Activated CD8-positive, alpha-beta T cell treated with anti-CD3 and anti-CD28 coated beads for 36 hours (primary cell): ENCODE results near the gene SLC35B2. TPM values are rescaled to one million over a fixed set of nuclear protein-coding genes. Genes with fewer than 3 reads are reported as not detected.

Experiments
- ATAC-seq: fragments of 200-7000 bp; cut with Tn5 transposase; one replicate; pipeline ENCODE4 v1.10.0; 2021; ENCODE audit warnings: mild to moderate bottlenecking, moderate library complexity
- CTCF ChIA-PET: fragments of 350-600 bp; sonication (Branson Sonifier 250); formaldehyde crosslinking; loops from one replicate; lab custom pipeline; 2021; ENCODE audit warnings: antibody characterized with exemption; lab: Charles Lee
- POLR2A ChIA-PET: fragments of 350-600 bp; sonication (Branson Sonifier 250); formaldehyde crosslinking; loops from one replicate; lab custom pipeline; 2021; ENCODE audit warnings: antibody characterized with exemption; lab: Charles Lee
- DNase-seq: peaks from one replicate; pipeline ENCODE4 v3.0.0-alpha.2; 2020
- H3K27ac Mint-ChIP-seq: one replicate; pipeline ENCODE4 v1.8.0; 2021; ENCODE audit warnings: mild to moderate bottlenecking, mixed read lengths
- H3K27me3 Mint-ChIP-seq: one replicate; pipeline ENCODE4 v1.8.0; 2021; ENCODE audit warnings: mixed read lengths
- H3K36me3 Mint-ChIP-seq: one replicate; pipeline ENCODE4 v1.8.0; 2021; ENCODE audit warnings: low read depth, mixed read lengths
- H3K4me1 Mint-ChIP-seq: one replicate; pipeline ENCODE4 v1.8.0; 2021; ENCODE audit warnings: low read depth, mixed read lengths
- H3K4me3 Mint-ChIP-seq: one replicate; pipeline ENCODE4 v1.8.0; 2021; ENCODE audit warnings: mild to moderate bottlenecking, moderate library complexity, mixed read lengths
- H3K9me3 Mint-ChIP-seq: one replicate; pipeline ENCODE4 v1.8.0; 2021; ENCODE audit warnings: mixed read lengths
- intact Hi-C: fragments of 100-400 bp; cut with micrococcal nuclease; formaldehyde crosslinking; loops from one replicate; pipeline ENCODE4 v1.10.0; 2022
- total RNA-seq, 2 experiments: library from RNA; stranded (reverse); gene quantifications; one replicate each; pipeline ENCODE4 v1.2.3, GENCODE V29; 2021
- TF ChIP-seq, protein P1 (sequence below): fragments of 200-600 bp; IDR thresholded peaks from one replicate; pipeline ENCODE4 v1.8.0; 2022; ENCODE audit warnings: antibody characterized with exemption, mild to moderate bottlenecking

The SLC35B2 gene
- total RNA-seq, 2 experiments from 2014 or later, result 15.4 to 16.7 TPM

DNA sequence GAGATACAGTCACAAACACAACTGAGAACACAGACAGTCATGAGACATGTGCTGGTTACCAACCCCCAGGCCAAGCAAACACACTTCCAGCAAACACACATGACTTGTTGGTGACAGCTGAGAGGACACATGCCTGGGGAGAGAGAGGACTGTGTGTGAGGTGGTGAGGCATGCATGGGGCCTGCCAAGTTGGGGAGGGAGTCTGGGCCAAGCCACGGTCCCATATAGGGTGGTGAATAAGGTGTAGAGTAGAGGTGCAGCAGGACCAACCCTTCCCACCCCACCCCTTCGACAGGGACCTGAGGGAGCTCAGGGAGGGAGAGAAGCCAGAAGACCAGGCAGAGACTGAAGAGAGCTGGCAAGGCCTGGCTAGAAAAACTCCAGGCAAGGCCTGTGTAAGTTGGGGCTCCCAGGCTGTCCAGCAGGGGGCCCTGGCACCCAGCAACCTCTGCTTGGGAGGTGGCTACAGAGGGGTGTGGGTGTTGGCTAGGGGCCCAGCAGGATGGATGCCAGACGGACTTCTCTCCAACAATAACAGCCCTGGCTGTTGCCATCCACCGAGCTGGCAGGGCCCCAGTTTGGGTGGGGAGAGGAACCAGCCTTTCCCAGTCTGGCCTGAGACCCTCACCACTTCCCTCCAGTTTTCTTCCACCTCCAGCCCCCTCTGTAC lies 35.9 kb downstream of the SLC35B2 start:
- ATAC-seq, result peak; percentile 69
- peaks cover 16% of the 10 kb centered on the region for H3K36me3 Mint-ChIP-seq
- TF ChIP-seq, protein P1, sequence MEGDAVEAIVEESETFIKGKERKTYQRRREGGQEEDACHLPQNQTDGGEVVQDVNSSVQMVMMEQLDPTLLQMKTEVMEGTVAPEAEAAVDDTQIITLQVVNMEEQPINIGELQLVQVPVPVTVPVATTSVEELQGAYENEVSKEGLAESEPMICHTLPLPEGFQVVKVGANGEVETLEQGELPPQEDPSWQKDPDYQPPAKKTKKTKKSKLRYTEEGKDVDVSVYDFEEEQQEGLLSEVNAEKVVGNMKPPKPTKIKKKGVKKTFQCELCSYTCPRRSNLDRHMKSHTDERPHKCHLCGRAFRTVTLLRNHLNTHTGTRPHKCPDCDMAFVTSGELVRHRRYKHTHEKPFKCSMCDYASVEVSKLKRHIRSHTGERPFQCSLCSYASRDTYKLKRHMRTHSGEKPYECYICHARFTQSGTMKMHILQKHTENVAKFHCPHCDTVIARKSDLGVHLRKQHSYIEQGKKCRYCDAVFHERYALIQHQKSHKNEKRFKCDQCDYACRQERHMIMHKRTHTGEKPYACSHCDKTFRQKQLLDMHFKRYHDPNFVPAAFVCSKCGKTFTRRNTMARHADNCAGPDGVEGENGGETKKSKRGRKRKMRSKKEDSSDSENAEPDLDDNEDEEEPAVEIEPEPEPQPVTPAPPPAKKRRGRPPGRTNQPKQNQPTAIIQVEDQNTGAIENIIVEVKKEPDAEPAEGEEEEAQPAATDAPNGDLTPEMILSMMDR, result peak; percentile 81
- peak; percentile 87 for DNase-seq
- H3K27me3 Mint-ChIP-seq, result peaks cover 6% of the 10 kb centered on the region
- peaks cover 52% of the 10 kb centered on the region for H3K4me1 Mint-ChIP-seq
- POLR2A ChIA-PET, result interaction anchor here (0.9 to 7.7 kb wide), 3 partner anchors 15 to 452 kb away, joined by 3 to 131 read pairs (median 54); partner anchors contain the start of genes HSP90AB1 and VEGFA
- no peak overlapping the region for H3K27ac Mint-ChIP-seq
- CTCF ChIA-PET, result interaction anchor here (0.6 to 7.1 kb wide), 16 partner anchors 9 to 55 kb away, joined by 3 to 52 read pairs (median 4); partner anchors contain the start of gene SLC35B2
- no peaks in the 10 kb centered on the region for H3K9me3 Mint-ChIP-seq
- no peak overlapping the region for H3K4me3 Mint-ChIP-seq
- intact Hi-C loops, result no loop called here

DNA sequence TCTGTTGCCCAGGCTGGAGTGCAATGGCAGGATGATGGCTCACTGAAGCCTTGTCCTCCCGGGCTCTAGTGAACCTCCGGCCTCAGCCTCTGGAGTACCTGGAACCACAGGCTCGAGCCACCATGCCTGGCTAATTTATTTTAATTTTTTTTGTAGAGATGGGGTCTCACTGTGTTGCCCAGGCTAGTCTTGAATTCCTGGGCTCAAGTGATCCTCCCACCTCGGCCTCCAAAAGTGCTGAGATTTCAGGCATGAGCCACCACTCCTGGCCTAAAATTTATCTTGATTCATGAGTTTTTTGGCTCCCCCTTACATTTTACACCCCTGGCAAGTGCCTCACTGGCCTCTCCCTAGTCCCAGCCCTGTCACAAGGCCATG lies 36.4 kb downstream of the SLC35B2 start:
- CTCF ChIA-PET, result interaction anchor here (0.7 to 7.1 kb wide), 15 partner anchors 8 to 55 kb away, joined by 3 to 52 read pairs (median 5); partner anchors contain the start of gene SLC35B2
- TF ChIP-seq, protein P1, result no peak
- DNase-seq (no peak), ATAC-seq (no peak)
- H3K27me3 Mint-ChIP-seq, result peaks cover 6% of the 10 kb centered on the region
- H3K4me1 Mint-ChIP-seq, result peaks cover 48% of the 10 kb centered on the region
- no peak overlapping the region for H3K4me3 Mint-ChIP-seq
- intact Hi-C loops, result no loop called here
- POLR2A ChIA-PET, result interaction anchor here (0.9 to 7.7 kb wide), 3 partner anchors 15 to 451 kb away, joined by 3 to 131 read pairs (median 54); partner anchors contain the start of genes HSP90AB1 and VEGFA
- no peaks in the 10 kb centered on the region for H3K9me3 Mint-ChIP-seq
- no peak overlapping the region for H3K27ac Mint-ChIP-seq
- H3K36me3 Mint-ChIP-seq, result peaks cover 13% of the 10 kb centered on the region

DNA sequence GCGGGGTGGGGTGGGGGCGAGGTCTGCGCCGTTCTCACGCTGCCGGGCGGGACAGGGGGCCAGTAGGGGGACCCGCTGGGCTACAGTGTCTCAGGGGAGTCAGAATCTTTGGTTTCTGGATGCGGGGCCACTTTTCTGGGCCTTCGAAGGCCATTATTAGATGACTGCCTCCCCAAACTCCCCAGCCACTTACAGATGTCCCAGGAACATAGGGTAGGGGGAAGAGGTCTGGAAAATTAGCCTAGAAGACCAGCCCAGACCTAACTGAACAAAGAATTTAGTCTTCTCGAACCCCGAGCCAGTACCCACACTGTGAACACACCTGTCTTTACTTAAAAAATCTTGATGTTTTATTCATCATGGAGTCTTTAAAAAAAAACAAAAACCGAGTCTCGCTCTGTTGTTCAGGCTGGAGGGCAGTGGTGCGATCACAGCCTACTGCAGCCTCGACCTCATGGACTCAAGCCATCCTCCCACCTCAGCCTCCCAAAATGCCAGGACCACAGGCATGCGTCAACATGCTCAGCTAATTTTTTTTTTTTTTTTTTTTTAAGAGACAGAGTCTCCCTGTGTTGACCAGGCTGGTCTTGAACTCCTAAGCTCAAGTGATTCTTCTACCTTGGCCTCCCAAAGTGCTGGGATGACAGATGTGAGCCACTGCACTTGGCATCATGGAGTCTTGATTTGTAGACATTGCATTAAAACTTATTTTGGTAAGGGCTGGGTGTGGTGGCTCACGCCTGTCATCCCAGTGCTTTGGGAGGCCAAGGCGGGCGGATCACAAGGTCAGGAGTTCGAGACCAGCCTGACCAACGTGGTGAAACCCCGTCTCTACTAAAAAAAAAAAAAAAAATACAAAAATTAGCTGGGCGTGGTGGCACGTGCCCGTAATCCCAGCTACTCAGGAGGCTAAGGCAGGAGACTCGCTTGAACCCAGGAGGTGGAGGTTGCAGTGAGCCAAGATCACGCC lies 37.2 kb downstream of the SLC35B2 start:
- Mint-ChIP-seq H3K9me3 (no peaks in the 10 kb centered on the region), H3K27ac (no peak overlapping the region), H3K36me3 (peaks cover 7% of the 10 kb centered on the region), H3K4me3 (peak overlapping the region; percentile 54), H3K4me1 (peaks cover 42% of the 10 kb centered on the region), H3K27me3 (peaks cover 6% of the 10 kb centered on the region)
- ATAC-seq (no peak), DNase-seq (no peak)
- TF ChIP-seq, protein P1, result no peak
- ChIA-PET CTCF (interaction anchor here (1.3 to 1.7 kb wide), 2 partner anchors 18 to 37 kb away, joined by 4 to 7 read pairs; partner anchors contain the start of gene SLC35B2), POLR2A (interaction anchor here (0.7 to 6.5 kb wide), 3 partner anchors 16 to 27 kb away, joined by 4 to 54 read pairs (median 7); partner anchors contain the start of gene HSP90AB1)
- intact Hi-C loops, result no loop called here

DNA sequence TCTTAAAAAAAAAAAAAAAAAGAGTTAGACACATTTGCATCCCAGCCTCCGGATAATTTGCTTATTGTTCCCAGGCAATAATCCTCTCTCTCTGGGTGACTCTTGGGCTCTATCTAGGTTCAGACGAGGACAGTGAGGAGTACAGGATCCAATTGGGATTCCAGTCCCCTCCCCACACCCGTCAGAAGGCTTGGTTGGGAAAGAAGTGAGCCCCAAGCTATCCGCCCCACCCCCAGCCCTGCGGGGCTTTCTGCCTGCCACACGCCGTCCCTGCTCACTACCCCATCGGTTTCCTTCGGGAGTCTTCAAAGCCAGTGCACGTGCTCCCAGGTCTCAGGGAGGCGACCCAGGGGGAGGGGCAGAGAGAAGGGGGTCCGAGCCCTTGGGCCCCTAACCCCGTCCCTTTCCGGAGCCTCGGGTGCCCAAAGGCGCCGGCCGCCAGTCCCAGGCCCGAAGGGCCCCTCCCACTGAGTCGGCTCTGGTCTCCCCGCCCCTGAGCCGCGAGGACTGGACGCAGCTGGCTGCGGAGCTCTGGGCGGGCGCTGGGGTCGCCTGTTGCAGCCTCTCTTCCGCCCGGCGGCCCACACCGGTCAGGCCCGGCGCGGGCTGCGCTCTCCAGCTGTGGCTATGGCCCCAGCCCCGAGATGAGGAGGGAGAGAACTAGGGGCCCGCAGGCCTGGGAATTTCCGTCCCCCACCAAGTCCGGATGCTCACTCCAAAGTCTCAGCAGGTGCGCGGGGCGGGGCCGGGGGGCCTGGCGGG lies 38.1 kb downstream of the SLC35B2 start:
- ATAC-seq, result no peak
- DNase-seq, result peak; percentile 42

More for the DNA sequence above, 38.1 kb downstream of the SLC35B2 start:
- no peaks in the 10 kb centered on the region for H3K9me3 Mint-ChIP-seq
- ChIA-PET CTCF (interaction anchor here (1.3 kb wide), 1 partner anchor 18 kb away, joined by 4 read pairs; no protein-coding TSS in a partner anchor), POLR2A (interaction anchor here (0.9 kb wide), 1 partner anchor 18 kb away, joined by 4 read pairs; no protein-coding TSS in a partner anchor)
- peaks cover under 1% of the 10 kb centered on the region for H3K36me3 Mint-ChIP-seq
- peaks cover 6% of the 10 kb centered on the region for H3K27me3 Mint-ChIP-seq
- peaks cover 35% of the 10 kb centered on the region for H3K4me1 Mint-ChIP-seq
- intact Hi-C loops, result no loop called here
- H3K27ac Mint-ChIP-seq, result no peak overlapping the region
- TF ChIP-seq, protein P1, result no peak
- H3K4me3 Mint-ChIP-seq, result peak overlapping the region; percentile 54
